B cell (primary cell): ENCODE measurements around the gene TMEM244.

Source experiments
- EZH2 ChIP-seq: IDR thresholded peaks from 2 replicates; pipeline ENCODE4 v1.6.1; 2012; ENCODE audit warnings: borderline replicate concordance, low read depth, mild to moderate bottlenecking, moderate library complexity, low read length; ENCODE audit not compliant: insufficient read depth, poor library complexity, severe bottlenecking
- TF ChIP-seq, protein P1 (sequence below): fragments of 200-600 bp; IDR thresholded peaks from one replicate; pipeline ENCODE4 v1.8.0; 2022; ENCODE audit warnings: antibody characterized with exemption, mild to moderate bottlenecking

GRCh38 chr6:129874837-129875236 is 13.7 kb upstream of the TMEM244 start:
- TF ChIP-seq, protein P1, sequence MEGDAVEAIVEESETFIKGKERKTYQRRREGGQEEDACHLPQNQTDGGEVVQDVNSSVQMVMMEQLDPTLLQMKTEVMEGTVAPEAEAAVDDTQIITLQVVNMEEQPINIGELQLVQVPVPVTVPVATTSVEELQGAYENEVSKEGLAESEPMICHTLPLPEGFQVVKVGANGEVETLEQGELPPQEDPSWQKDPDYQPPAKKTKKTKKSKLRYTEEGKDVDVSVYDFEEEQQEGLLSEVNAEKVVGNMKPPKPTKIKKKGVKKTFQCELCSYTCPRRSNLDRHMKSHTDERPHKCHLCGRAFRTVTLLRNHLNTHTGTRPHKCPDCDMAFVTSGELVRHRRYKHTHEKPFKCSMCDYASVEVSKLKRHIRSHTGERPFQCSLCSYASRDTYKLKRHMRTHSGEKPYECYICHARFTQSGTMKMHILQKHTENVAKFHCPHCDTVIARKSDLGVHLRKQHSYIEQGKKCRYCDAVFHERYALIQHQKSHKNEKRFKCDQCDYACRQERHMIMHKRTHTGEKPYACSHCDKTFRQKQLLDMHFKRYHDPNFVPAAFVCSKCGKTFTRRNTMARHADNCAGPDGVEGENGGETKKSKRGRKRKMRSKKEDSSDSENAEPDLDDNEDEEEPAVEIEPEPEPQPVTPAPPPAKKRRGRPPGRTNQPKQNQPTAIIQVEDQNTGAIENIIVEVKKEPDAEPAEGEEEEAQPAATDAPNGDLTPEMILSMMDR: no peak
- no peak for TF ChIP-seq EZH2
